Nephron progenitor cell (in vitro differentiated cells): ENCODE measurements around the gene CHMP4B.

Experiments used
- DNase-seq: peaks from one replicate; pipeline ENCODE4 v3.0.0; 2021
- H3K27ac Mint-ChIP-seq: 2 replicates; pipeline ENCODE4 v1.8.0; 2021; ENCODE audit warnings: mild to moderate bottlenecking, moderate library complexity, mixed read lengths
- H3K27me3 Mint-ChIP-seq: 2 replicates; pipeline ENCODE4 v1.8.0; 2021; ENCODE audit warnings: mild to moderate bottlenecking, low read depth, mixed read lengths; ENCODE audit not compliant: poor library complexity
- H3K36me3 Mint-ChIP-seq: 2 replicates; pipeline ENCODE4 v1.8.0; 2021; ENCODE audit warnings: low read depth, mixed read lengths
- H3K4me1 Mint-ChIP-seq: 2 replicates; pipeline ENCODE4 v1.8.0; 2021; ENCODE audit warnings: mixed read lengths
- H3K4me3 Mint-ChIP-seq: 2 replicates; pipeline ENCODE4 v1.8.0; 2021; ENCODE audit warnings: mild to moderate bottlenecking, moderate library complexity, mixed read lengths
- H3K9me3 Mint-ChIP-seq: 2 replicates; pipeline ENCODE4 v1.8.0; 2021; ENCODE audit warnings: mild to moderate bottlenecking, moderate library complexity, mixed read lengths
- CTCF ChIP-seq: fragments of 200-600 bp; sonication (generic); IDR thresholded peaks from 2 replicates; pipeline ENCODE4 v1.5.0; 2021; ENCODE audit warnings: antibody characterized with exemption

CHMP4B gene

DNA sequence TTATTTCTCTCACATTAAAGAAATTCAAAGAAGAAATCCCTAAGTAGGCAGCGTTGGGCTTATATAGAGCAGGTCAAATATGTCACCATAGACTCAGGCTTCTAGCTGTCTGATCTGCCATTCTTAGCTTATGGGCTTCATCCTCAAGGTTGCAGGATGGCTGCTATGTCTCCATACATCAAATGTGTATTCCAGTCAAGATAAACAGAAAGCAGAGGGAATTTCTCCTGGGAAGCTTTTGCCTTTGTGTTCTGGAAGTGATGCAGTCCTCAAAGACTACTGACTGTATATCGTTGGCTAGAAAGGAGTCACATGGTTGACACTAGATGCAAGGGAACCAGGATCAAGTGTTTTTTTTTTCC lies 43.4 kb upstream of the CHMP4B start:
- TF ChIP-seq CTCF, result no peak
- H3K36me3 Mint-ChIP-seq, result no peaks in the 10 kb centered on the region
- H3K4me3 Mint-ChIP-seq, result no peak overlapping the region
- peaks cover 3% of the 10 kb centered on the region for H3K27me3 Mint-ChIP-seq
- DNase-seq, result no peak
- no peak overlapping the region for H3K27ac Mint-ChIP-seq
- no peaks in the 10 kb centered on the region for H3K9me3 Mint-ChIP-seq
- H3K4me1 Mint-ChIP-seq, result no peaks in the 10 kb centered on the region

DNA sequence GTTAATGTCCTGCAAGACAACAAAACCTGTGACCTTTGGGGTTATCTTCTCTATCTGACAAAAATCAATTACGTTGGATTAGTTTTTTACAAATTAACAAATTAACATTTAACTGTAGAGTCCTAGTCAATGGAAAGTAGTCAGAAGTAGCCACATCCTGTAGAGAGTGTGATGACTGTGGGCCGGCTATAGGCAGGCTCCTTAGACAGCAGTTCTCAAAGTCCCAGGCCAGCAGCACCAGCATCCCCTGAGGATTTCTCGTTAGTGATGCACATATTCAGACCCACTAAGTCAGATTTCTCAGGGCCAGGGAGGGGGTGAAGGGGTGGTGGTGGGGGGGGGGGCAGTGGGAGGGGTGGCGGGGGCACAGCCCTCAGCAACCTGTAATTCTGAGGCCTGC lies 42.1 kb upstream of the CHMP4B start:
- no peaks in the 10 kb centered on the region for H3K9me3 Mint-ChIP-seq
- H3K36me3 Mint-ChIP-seq, result no peaks in the 10 kb centered on the region
- H3K27ac Mint-ChIP-seq, result no peak overlapping the region
- no peaks in the 10 kb centered on the region for H3K4me1 Mint-ChIP-seq
- no peak overlapping the region for H3K4me3 Mint-ChIP-seq
- H3K27me3 Mint-ChIP-seq, result peaks cover 3% of the 10 kb centered on the region
- DNase-seq, result no peak
- no peak for TF ChIP-seq CTCF

GRCh38 chr20:33770005-33770404 lies 41.1 kb upstream of the CHMP4B start:
- no peak overlapping the region for H3K27ac Mint-ChIP-seq
- no peak for TF ChIP-seq CTCF
- no peaks in the 10 kb centered on the region for H3K36me3 Mint-ChIP-seq
- no peaks in the 10 kb centered on the region for H3K4me1 Mint-ChIP-seq
- no peaks in the 10 kb centered on the region for H3K9me3 Mint-ChIP-seq
- H3K27me3 Mint-ChIP-seq, result peaks cover 3% of the 10 kb centered on the region
- no peak for DNase-seq
- no peak overlapping the region for H3K4me3 Mint-ChIP-seq

DNA sequence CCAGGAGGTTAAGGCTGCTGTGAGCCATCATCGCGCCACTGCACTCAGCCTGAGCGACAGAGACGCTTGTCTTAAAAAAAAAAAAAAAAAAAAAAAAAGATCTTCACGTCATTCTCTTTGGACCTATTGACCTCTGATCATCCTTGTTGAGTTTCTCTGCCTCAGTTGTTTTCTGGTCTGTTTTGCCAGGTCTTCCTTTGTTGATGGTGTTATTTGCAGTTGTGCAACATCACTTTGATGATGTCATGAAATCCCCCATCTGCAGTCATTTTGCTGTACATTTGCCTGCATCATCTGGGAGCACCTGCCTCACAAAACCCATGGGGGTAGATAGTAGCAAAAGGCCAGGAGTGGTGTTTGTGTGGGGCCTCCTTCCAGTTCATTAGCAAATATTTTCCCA lies 39.2 kb upstream of the CHMP4B start:
- no peak for TF ChIP-seq CTCF
- no peak overlapping the region for H3K27ac Mint-ChIP-seq
- H3K36me3 Mint-ChIP-seq, result no peaks in the 10 kb centered on the region

GRCh38 chr20:33772439-33772838 lies 38.7 kb upstream of the CHMP4B start:
- DNase-seq, result no peak
- Mint-ChIP-seq H3K36me3 (no peaks in the 10 kb centered on the region), H3K27ac (no peak overlapping the region), H3K4me1 (no peaks in the 10 kb centered on the region), H3K27me3 (no peaks in the 10 kb centered on the region), H3K4me3 (no peak overlapping the region), H3K9me3 (no peaks in the 10 kb centered on the region)
- no peak for TF ChIP-seq CTCF

More for the DNA sequence above, 39.2 kb upstream of the CHMP4B start:
- H3K27me3 Mint-ChIP-seq, result no peaks in the 10 kb centered on the region
- no peak for DNase-seq
- no peak overlapping the region for H3K4me3 Mint-ChIP-seq
- H3K9me3 Mint-ChIP-seq, result no peaks in the 10 kb centered on the region
- H3K4me1 Mint-ChIP-seq, result no peaks in the 10 kb centered on the region

DNA sequence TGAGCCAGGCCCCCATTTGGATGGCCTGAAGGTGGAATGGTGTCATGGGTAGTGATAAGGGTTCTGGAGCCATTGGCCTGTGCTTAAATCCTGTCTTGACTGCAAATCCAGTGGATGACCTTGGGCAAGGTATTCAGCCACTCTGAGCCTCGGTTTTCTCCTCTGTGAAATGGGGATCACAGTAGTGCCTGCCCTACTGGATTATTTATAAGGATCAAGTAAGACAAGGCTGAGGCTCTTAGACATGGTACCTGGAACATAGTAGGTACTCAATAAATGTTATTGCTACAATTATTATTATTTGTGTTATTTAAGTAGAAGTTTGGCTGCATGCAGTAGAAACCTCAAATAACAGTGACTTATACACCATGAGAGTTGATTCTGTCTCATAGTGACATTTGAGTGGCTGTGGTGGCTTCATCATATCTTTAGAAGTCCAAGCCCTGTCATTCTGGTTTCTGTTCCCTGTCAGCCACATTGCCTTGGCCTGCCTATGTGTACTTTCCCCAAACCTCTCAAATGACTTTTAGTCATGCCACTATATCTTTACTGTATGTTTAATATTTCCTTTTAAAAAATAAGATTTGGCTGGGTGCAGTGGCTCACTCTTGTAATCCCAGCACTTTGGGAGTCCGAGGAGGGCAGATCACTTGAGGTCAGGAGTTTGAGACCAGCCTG lies 37.6 kb upstream of the CHMP4B start:
- no peaks in the 10 kb centered on the region for H3K27me3 Mint-ChIP-seq
- no peak for DNase-seq
- H3K27ac Mint-ChIP-seq, result no peak overlapping the region
- TF ChIP-seq CTCF, result no peak
- H3K9me3 Mint-ChIP-seq, result no peaks in the 10 kb centered on the region
- H3K4me3 Mint-ChIP-seq, result no peak overlapping the region
- no peaks in the 10 kb centered on the region for H3K4me1 Mint-ChIP-seq
- H3K36me3 Mint-ChIP-seq, result no peaks in the 10 kb centered on the region
